Gastrocnemius medialis (tissue), 4 donors: Measurements from ENCODE around the gene NRN1L. TPM values are rescaled to one million over a fixed set of nuclear protein-coding genes. Genes with fewer than 3 reads are reported as not detected.

Source experiments
- ATAC-seq, 2 donors: fragments of 150-250 bp; one replicate each; pipeline ENCODE4 v1.9.1; 2016
- DNase-seq, 2 donors: peaks; one replicate each; pipeline ENCODE4 v3.0.0-alpha.2; 2019
- H3K27ac ChIP-seq, 4 donors: fragments of 200-600 bp; sonication (generic); 1 replicate in 1 of 4; 2 replicates in 3 of 4; pipeline ENCODE4 v1.5.1; 2016 to 2018; ENCODE audit warnings: mild to moderate bottlenecking in 2 of 4, moderate library complexity in 1 of 4
- H3K27me3 ChIP-seq, 3 donors: fragments of 200-600 bp; sonication (generic) in 2 of 3; 1 replicate in 1 of 3; 2 replicates in 2 of 3; pipeline versions ENCODE4 v1.5.1 to v1.6.0; 2016 to 2019; ENCODE audit warnings: mild to moderate bottlenecking in 1 of 3, moderate library complexity in 1 of 3
- H3K36me3 ChIP-seq, 2 donors: fragments of 200-600 bp; sonication (generic) in 1 of 2; one replicate each; pipeline ENCODE4 v1.5.1; 2017 to 2018
- H3K4me1 ChIP-seq, 2 donors: fragments of 200-600 bp; sonication (generic) in 1 of 2; one replicate each; pipeline ENCODE4 v1.5.1; 2016 to 2017; ENCODE audit warnings: mild to moderate bottlenecking in 2 of 2
- H3K4me3 ChIP-seq, 4 donors: fragments of 200-600 bp; sonication (generic) in 3 of 4; 1 replicate in 1 of 4; 2 replicates in 3 of 4; pipeline ENCODE4 v1.5.1; 2016 to 2019; ENCODE audit warnings: mild to moderate bottlenecking in 2 of 4
- H3K9me3 ChIP-seq, 3 donors: fragments of 200-600 bp; sonication (generic) in 2 of 3; 1 replicate in 1 of 3; 2 replicates in 2 of 3; pipeline ENCODE4 v1.5.1; 2016 to 2019
- CTCF ChIP-seq, 5 experiments: fragments of 450-650 bp in 3 of 5; fragments of 200-600 bp in 2 of 5; sonication (generic) in 2 of 5; IDR thresholded peaks in 4 of 5; conservative IDR thresholded peaks in 1 of 5; 1 replicate in 4 of 5; 2 replicates in 1 of 5; pipeline ENCODE4 v1.5.1; 2016 to 2019; ENCODE audit warnings: antibody characterized with exemption in 5 of 5, mild to moderate bottlenecking in 3 of 5, moderate library complexity in 3 of 5
- POLR2A ChIP-seq, 2 donors: fragments of 450-650 bp; IDR thresholded peaks; one replicate each; pipeline ENCODE4 v1.6.1; 2017; ENCODE audit warnings: antibody characterized with exemption in 2 of 2, mild to moderate bottlenecking in 2 of 2, moderate library complexity in 2 of 2
- in situ Hi-C, 4 donors: fragments of 200-750 bp; cut with MboI; loops; one replicate each; pipeline versions ENCODE4 v1.15.0 to v1.8.0; 2017; ENCODE audit warnings: low sequenced_read_pairs in 4 of 4
- intact Hi-C: fragments of 100-400 bp; cut with DNase I; formaldehyde crosslinking; loops from one replicate; pipeline ENCODE4 v1.15.1; 2023; ENCODE audit warnings: low total_unique reads
- total RNA-seq, 4 donors: library from RNA; depleted of rRNA; stranded (reverse); fragments of >200 nt; gene quantifications; one replicate each; pipeline versions ENCODE4 v1.1.0 to v1.2.3, GENCODE V29; 2016

NRN1L gene
- total RNA-seq, 4 donors from 2014 or later: 0.87 to 2.8 (median 1.1) TPM; not detected in 1

GRCh38 chr16:67853670-67854069 is 31.0 kb upstream of the NRN1L start:
- intact Hi-C loops: no loop called here
- no peaks in the 10 kb centered on the region for H3K27me3 ChIP-seq
- DNase-seq (no peak), ATAC-seq (no peak)
- H3K4me1 ChIP-seq: peaks cover 39 to 40% of the 10 kb centered on the region in 2 donors
- no peaks in the 10 kb centered on the region for H3K36me3 ChIP-seq
- no peaks in the 10 kb centered on the region for H3K9me3 ChIP-seq
- no peak overlapping the region for H3K27ac ChIP-seq
- no peak for TF ChIP-seq POLR2A (IDR thresholded peaks at IDR 0.05)
- no peak for TF ChIP-seq CTCF (IDR thresholded peaks at IDR 0.05 in 4 of 5, conservative IDR thresholded peaks at IDR 0.05 in 1 of 5)
- H3K4me3 ChIP-seq: no peak overlapping the region
- in situ Hi-C loops: no loop called here

- no peaks in the 10 kb centered on the region for H3K36me3 ChIP-seq
- no peak for DNase-seq
- H3K9me3 ChIP-seq: no peaks in the 10 kb centered on the region
- in situ Hi-C loops (no loop called here), intact Hi-C loops (no loop called here)
- H3K27ac ChIP-seq: peak overlapping the region; percentile 93 to 99 (median 97)
- H3K27me3 ChIP-seq: no peaks in the 10 kb centered on the region
- no peak for ATAC-seq
- TF ChIP-seq CTCF (IDR thresholded peaks at IDR 0.05 in 4 of 5, conservative IDR thresholded peaks at IDR 0.05 in 1 of 5) (no peak), POLR2A (IDR thresholded peaks at IDR 0.05) (no peak)
- peaks cover 50% of the 10 kb centered on the region in 2 donors for H3K4me1 ChIP-seq
- no peak overlapping the region for H3K4me3 ChIP-seq
These were observed 28.9 kb upstream of the NRN1L start for GRCh38 chr16:67855789-67856188.

- peaks cover 63% of the 10 kb centered on the region in 2 donors for H3K4me1 ChIP-seq
- DNase-seq (no peak), ATAC-seq (peak in 1 of 2 donors; percentile 7)
- TF ChIP-seq POLR2A (IDR thresholded peaks at IDR 0.05) (no peak), CTCF (IDR thresholded peaks at IDR 0.05 in 4 of 5, conservative IDR thresholded peaks at IDR 0.05 in 1 of 5) (no peak)
- no peaks in the 10 kb centered on the region for H3K36me3 ChIP-seq
- no peaks in the 10 kb centered on the region for H3K9me3 ChIP-seq
- in situ Hi-C loops: no loop called here
- intact Hi-C loops: no loop called here
- no peaks in the 10 kb centered on the region for H3K27me3 ChIP-seq
- peak overlapping the region; percentile 93 to 99 (median 97) for H3K27ac ChIP-seq
- H3K4me3 ChIP-seq: no peak overlapping the region
These were observed 27.6 kb upstream of the NRN1L start for GRCh38 chr16:67856927-67857546.

- in situ Hi-C loops (no loop called here), intact Hi-C loops (no loop called here)
- peak overlapping the region; percentile 93 to 99 (median 97) for H3K27ac ChIP-seq
- H3K36me3 ChIP-seq: no peaks in the 10 kb centered on the region
- no peaks in the 10 kb centered on the region for H3K27me3 ChIP-seq
- no peaks in the 10 kb centered on the region for H3K9me3 ChIP-seq
- no peak for TF ChIP-seq CTCF (IDR thresholded peaks at IDR 0.05 in 4 of 5, conservative IDR thresholded peaks at IDR 0.05 in 1 of 5)
- no peak for TF ChIP-seq POLR2A (IDR thresholded peaks at IDR 0.05)
- H3K4me3 ChIP-seq: peak overlapping the region in 1 of 4 donors; percentile 29
- ATAC-seq: peak; percentile 87 to 90
- H3K4me1 ChIP-seq: peaks cover 69% of the 10 kb centered on the region in 2 donors
- peak; percentile 91 to 92 for DNase-seq
These were observed 27.0 kb upstream of the NRN1L start for GRCh38 chr16:67857547-67858233.
